ENCODE measurements around the gene ZNF579.

ZNF579 gene

DNA sequence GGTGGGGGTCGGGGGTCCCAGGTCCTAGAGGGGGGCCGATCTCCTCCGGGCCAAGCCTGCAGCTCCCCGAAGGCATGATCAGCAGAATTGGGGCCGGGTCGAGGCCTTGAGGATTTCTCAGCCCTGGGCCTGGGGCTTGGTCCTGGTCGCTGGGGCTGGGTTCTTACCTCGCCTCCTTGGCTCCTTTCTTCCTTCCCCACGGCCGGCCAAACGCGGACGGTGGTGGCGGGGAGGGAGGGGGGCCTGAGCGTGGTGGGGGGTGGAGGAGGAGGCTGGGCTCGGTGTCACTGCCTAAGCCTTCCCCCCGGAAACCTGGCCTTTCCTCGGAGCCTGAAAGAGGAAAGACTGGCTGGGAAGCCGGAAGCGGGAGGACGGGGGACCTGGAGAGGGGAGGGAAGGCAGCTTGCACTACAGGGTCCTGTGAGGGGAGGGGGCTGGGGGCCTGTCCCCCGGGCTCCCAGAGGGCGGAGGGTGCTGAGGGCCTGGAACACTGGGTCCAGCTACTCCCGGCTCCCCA lies at the start of gene ZNF579:
Gene ZNF579 (minus strand): TSS at position 221 of the 517 bp plus-strand sequence. CDS start 1,209 bp downstream, outside the sequence.
- ATAC-seq: peak; percentile 81
- TF ChIP-seq TCF4 (CRISPR knock-in tag; IDR thresholded peaks at IDR 0.05; ENCODE audit: borderline replicate concordance): no peak
- no peak for TF ChIP-seq ISL1 (CRISPR knock-in tag; IDR thresholded peaks at IDR 0.05)
- TF ChIP-seq BACH2 (CRISPR knock-in tag; IDR thresholded peaks at IDR 0.05; ENCODE audit: borderline replicate concordance): no peak
- TF ChIP-seq RARB (CRISPR knock-in tag; IDR thresholded peaks at IDR 0.05): no peak
- no peak for TF ChIP-seq ESRRG (CRISPR knock-in tag; IDR thresholded peaks at IDR 0.05)
- no peak for TF ChIP-seq ZNF8 (CRISPR knock-in tag; IDR thresholded peaks at IDR 0.05)
- no peak for TF ChIP-seq ZNF70 (CRISPR knock-in tag; IDR thresholded peaks at IDR 0.05)
- no peak for TF ChIP-seq TOX (CRISPR knock-in tag; IDR thresholded peaks at IDR 0.05; ENCODE audit: borderline replicate concordance)
- no peak for TF ChIP-seq CSDC2 (CRISPR knock-in tag; IDR thresholded peaks at IDR 0.05)
- no peak for TF ChIP-seq ZFP3 (CRISPR knock-in tag; IDR thresholded peaks at IDR 0.05)
- TF ChIP-seq ARNTL (CRISPR knock-in tag; IDR thresholded peaks at IDR 0.05; ENCODE audit: borderline replicate concordance, low read depth): no peak

DNA sequence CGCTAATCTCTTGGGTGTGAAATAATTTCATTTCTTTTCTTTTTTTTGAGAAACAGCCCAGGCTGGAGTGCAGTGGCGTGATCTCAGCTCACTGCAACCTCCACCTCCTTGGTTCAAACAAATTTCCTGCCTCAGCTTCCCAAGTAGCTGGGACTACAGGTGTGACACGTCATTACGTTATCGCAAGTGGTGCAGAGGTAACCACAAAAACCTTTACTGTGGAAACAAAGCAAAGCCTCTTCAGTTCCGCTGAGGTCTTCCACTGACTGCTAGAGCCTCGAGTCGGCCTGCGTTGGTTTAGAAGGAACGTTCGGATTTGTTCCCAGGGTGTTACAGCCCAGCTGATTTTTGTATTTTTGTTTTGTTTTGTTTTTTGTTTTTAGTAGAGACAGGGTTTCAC lies 45.7 kb upstream of the ZNF579 start:
- no peak for ATAC-seq
- TF ChIP-seq POU6F1 (CRISPR knock-in tag; IDR thresholded peaks at IDR 0.05; ENCODE audit: borderline replicate concordance, low read depth) (no peak), OSR1 (CRISPR knock-in tag; IDR thresholded peaks at IDR 0.05) (no peak), TCF4 (CRISPR knock-in tag; IDR thresholded peaks at IDR 0.05; ENCODE audit: borderline replicate concordance) (no peak), CSRNP3 (CRISPR knock-in tag; IDR thresholded peaks at IDR 0.05) (no peak), ZFP3 (CRISPR knock-in tag; IDR thresholded peaks at IDR 0.05) (no peak), ZC3H10 (CRISPR knock-in tag; IDR thresholded peaks at IDR 0.05) (no peak), TSHZ2 (CRISPR knock-in tag; IDR thresholded peaks at IDR 0.05) (no peak), ZNF70 (CRISPR knock-in tag; IDR thresholded peaks at IDR 0.05) (no peak), PPARA (CRISPR knock-in tag; IDR thresholded peaks at IDR 0.05; ENCODE audit: borderline replicate concordance) (no peak), SNAI2 (CRISPR knock-in tag; IDR thresholded peaks at IDR 0.05) (no peak), PATZ1 (CRISPR knock-in tag; IDR thresholded peaks at IDR 0.05; ENCODE audit: borderline replicate concordance) (no peak), BACH2 (CRISPR knock-in tag; IDR thresholded peaks at IDR 0.05; ENCODE audit: borderline replicate concordance) (no peak)

- TF ChIP-seq SNAI2 (CRISPR knock-in tag; IDR thresholded peaks at IDR 0.05) (no peak), PATZ1 (CRISPR knock-in tag; IDR thresholded peaks at IDR 0.05; ENCODE audit: borderline replicate concordance) (no peak), ESRRG (CRISPR knock-in tag; IDR thresholded peaks at IDR 0.05) (no peak)
- ATAC-seq: no peak
Measured at GRCh38 chr19:55625004-55625326, 44.3 kb upstream of the ZNF579 start.

All from SK-N-SH treated with all-trans-retinoic acid at 6 μM for 48 hours (cell line).